ENCODE results near the gene PGS1. TPM values are rescaled to one million over a fixed set of nuclear protein-coding genes. Genes with fewer than 3 reads are reported as not detected.

Gene PGS1
- total and polyA plus RNA-seq, 3 donors from 2014 or later: 34.9 to 58.4 (median 50.4) TPM

DNA sequence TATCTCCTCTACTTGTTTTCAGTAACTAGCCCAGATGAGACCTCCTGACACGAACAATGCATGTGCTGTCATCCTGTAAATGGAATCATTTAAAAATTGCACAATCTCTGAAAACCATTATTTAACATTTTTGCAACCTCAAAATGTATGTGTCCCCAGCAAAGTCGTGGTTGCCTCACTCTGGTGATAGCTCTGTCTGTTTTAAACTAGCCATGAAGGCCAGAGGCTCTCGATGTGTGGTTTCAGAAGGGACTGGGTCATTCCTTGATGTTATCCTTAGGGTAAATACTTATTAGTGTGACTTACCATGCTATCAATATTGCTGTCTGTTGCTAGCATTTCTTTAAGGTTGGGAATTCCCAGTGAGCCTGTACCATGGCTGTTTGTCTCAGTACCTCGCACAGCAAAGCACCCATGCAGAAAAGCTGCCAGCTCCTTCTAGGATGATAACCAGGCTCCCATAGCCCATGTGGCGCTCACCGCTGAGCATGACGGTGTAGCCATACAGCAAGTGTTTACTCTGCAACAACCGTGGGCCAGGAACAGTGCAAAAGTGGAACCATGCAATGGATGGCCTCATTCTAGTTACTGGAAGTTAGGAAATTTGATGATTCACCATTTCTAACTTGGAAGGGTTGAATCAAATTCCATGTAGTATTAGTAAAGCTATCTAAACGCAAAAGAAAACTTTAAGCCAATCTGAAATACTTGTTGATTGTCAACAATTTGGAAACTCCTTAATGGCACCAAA is 2.9 kb upstream of the PGS1 start:
- intact Hi-C loops (cut with DNase I; ENCODE audit: low total_unique reads): no loop called here
- Histone ChIP-seq H3K4me3 (no peak overlapping the region), H3K27me3 (no peaks in the 10 kb centered on the region), H3K4me1 (peaks cover 9% of the 10 kb centered on the region), H3K9me3 (no peaks in the 10 kb centered on the region), H3K36me3 (ENCODE audit: low read depth, missing control alignments) (no peaks in the 10 kb centered on the region), H3K27ac (no peak overlapping the region)
- no peak for TF ChIP-seq POLR2A (IDR thresholded peaks at IDR 0.05)
- TF ChIP-seq, protein P1, sequence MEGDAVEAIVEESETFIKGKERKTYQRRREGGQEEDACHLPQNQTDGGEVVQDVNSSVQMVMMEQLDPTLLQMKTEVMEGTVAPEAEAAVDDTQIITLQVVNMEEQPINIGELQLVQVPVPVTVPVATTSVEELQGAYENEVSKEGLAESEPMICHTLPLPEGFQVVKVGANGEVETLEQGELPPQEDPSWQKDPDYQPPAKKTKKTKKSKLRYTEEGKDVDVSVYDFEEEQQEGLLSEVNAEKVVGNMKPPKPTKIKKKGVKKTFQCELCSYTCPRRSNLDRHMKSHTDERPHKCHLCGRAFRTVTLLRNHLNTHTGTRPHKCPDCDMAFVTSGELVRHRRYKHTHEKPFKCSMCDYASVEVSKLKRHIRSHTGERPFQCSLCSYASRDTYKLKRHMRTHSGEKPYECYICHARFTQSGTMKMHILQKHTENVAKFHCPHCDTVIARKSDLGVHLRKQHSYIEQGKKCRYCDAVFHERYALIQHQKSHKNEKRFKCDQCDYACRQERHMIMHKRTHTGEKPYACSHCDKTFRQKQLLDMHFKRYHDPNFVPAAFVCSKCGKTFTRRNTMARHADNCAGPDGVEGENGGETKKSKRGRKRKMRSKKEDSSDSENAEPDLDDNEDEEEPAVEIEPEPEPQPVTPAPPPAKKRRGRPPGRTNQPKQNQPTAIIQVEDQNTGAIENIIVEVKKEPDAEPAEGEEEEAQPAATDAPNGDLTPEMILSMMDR (IDR thresholded peaks at IDR 0.05): no peak
- WGBS, 2 donors: 60 to 72% methylated on average over 9 of the region's 9 CpGs
- no peak for DNase-seq

DNA sequence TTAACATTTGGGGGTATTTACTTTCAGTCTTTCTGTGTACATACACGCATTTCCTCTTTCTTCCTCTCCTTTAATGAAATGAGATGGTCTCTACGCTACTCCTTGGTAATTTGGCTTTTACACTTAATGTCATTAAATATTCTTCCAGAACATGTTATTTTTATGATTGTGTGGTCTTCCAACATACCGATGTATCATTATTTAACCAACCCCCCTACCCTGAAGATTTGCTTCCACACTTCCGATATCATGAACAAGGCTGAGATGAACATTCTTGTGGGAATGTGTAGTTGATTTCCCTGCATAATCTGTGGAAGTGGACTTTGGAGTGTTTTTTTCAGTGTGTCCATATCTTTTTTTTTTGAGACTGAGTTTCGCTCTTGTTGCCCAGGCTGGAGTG is 2.3 kb upstream of the PGS1 start:
- intact Hi-C loops (cut with DNase I; ENCODE audit: low total_unique reads): no loop called here
- no peaks in the 10 kb centered on the region for H3K27me3 ChIP-seq
- 91% methylated on average over 5 of the region's 5 CpGs for WGBS, 2 donors
- no peak for TF ChIP-seq POLR2A (IDR thresholded peaks at IDR 0.05)
- TF ChIP-seq, protein P1 (IDR thresholded peaks at IDR 0.05): no peak
- H3K9me3 ChIP-seq: no peaks in the 10 kb centered on the region
- no peak for DNase-seq
- peaks cover 9% of the 10 kb centered on the region for H3K4me1 ChIP-seq
- H3K4me3 ChIP-seq: no peak overlapping the region
- H3K27ac ChIP-seq: no peak overlapping the region
- H3K36me3 ChIP-seq (ENCODE audit: low read depth, missing control alignments): no peaks in the 10 kb centered on the region

DNA sequence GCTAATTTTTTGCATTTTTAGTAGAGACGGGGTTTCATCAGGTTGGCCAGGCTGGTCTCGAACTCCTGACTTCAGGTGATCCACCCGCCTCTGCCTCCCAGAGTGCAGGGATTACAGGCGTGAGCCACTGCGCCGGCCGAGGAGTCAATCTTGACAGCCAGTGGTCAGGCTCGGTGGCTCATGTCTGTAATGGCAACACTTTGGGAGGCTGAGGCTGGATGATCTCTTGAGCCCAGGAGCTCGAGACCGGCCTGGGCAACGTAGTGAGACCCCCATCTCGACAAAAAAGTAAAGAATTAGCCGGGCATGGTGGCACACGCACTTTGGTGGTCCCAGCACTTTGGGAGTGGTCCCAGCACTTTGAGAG is 608 bp upstream of the PGS1 start:
- 30 to 51% methylated on average over 4 to 14 of the region's 14 CpGs for WGBS, 2 donors
- intact Hi-C loops (cut with DNase I; ENCODE audit: low total_unique reads): no loop called here
- Histone ChIP-seq H3K27ac (peak overlapping the region in 1 of 2 donors; percentile 86), H3K9me3 (no peaks in the 10 kb centered on the region), H3K27me3 (no peaks in the 10 kb centered on the region), H3K4me3 (peak overlapping the region; percentile 93 to 97), H3K36me3 (ENCODE audit: low read depth, missing control alignments) (no peaks in the 10 kb centered on the region), H3K4me1 (peaks cover 9% of the 10 kb centered on the region)
- no peak for DNase-seq
- TF ChIP-seq, protein P1 (IDR thresholded peaks at IDR 0.05): no peak
- no peak for TF ChIP-seq POLR2A (IDR thresholded peaks at IDR 0.05)

DNA sequence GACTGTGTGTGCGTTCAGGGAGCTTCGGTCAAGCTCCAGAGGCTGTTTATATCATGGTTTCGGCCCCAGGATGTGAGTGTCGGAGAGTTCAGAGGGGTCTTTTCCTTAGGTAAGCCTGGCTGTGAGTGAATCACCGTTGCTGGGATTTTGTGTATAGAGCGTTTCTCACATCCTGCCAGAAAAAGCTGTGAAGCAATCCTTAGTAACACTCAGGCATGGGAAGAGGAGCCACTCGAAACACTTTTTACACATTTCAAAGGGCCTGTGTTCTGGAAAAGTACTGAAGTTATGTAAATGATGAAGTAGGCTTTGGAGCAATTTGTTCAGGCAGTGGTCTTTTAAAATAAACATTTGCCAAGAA is 662 bp downstream of the PGS1 start:
- H3K9me3 ChIP-seq: no peaks in the 10 kb centered on the region
- no peak for DNase-seq
- intact Hi-C loops (cut with DNase I; ENCODE audit: low total_unique reads): no loop called here
- peak overlapping the region; percentile 73 to 86 for H3K27ac ChIP-seq
- no peaks in the 10 kb centered on the region for H3K36me3 ChIP-seq (ENCODE audit: low read depth, missing control alignments)
- TF ChIP-seq POLR2A (IDR thresholded peaks at IDR 0.05): no peak
- TF ChIP-seq, protein P1 (IDR thresholded peaks at IDR 0.05): no peak
- peak overlapping the region; percentile 93 to 97 for H3K4me3 ChIP-seq
- 7 to 9% methylated on average over 2 to 7 of the region's 7 CpGs for WGBS, 2 donors
- no peaks in the 10 kb centered on the region for H3K27me3 ChIP-seq
- H3K4me1 ChIP-seq: peaks cover 9% of the 10 kb centered on the region

DNA sequence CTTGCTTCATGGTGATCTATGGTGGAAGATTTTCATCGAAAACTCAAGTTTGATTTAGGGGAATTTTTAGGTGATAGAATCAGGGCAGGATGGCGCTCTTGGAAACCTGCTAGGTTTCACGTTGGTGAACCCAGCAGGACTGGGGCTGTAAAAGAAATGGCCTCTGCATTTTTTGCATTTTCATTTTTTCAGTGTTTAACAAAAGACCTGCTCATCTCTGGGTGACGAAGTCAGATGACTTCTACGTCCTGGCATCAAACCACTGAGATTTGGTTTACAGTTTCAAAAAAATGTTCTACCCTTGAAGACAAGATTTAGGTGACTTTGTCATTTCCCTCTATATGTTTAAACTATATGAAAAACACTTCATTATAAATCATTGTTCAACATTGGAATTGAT is 1.9 kb downstream of the PGS1 start:
- no peak overlapping the region for H3K4me3 ChIP-seq
- peaks cover 9% of the 10 kb centered on the region for H3K4me1 ChIP-seq
- no peaks in the 10 kb centered on the region for H3K27me3 ChIP-seq
- 81 to 88% methylated on average over 5 of the region's 5 CpGs for WGBS, 2 donors
- DNase-seq: no peak
- no peak overlapping the region for H3K27ac ChIP-seq
- no peaks in the 10 kb centered on the region for H3K9me3 ChIP-seq
- intact Hi-C loops (cut with DNase I; ENCODE audit: low total_unique reads): no loop called here
- H3K36me3 ChIP-seq (ENCODE audit: low read depth, missing control alignments): no peaks in the 10 kb centered on the region
- TF ChIP-seq, protein P1 (IDR thresholded peaks at IDR 0.05): no peak
- TF ChIP-seq POLR2A (IDR thresholded peaks at IDR 0.05): no peak
